ENCODE data around the gene TBCK. TPM values are rescaled to one million over a fixed set of nuclear protein-coding genes. Genes with fewer than 3 reads are reported as not detected.

Gene TBCK
- total and polyA plus RNA-seq, 2 of the 13 experiments (the other 11 are each of a cell fraction or from before 2014, with no cell fraction given): 51.0 to 62.4 TPM

DNA sequence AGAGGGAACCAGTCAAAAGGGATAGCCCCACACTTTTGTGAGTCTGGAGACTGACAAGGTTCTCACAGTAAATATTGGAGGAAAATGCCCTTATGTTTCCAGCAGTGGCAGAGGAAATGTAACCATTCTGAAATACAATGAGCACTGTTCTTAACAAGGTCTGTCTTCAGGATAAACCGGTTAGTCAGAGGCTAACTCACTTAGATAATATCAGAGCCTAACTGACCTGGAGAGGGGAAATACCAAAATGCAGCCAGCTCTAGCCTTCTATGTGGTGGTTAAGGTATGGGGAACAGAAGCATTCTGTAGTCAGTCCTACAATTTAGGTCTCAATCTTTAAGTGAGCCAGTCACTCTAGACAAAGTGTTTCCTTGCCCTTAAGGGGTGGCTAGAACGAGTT lies 70.8 kb downstream of the TBCK start:
- Histone ChIP-seq H3K79me2 (ENCODE audit: insufficient read depth, low read length) (no peaks in the 10 kb centered on the region), H3K27me3 (ENCODE audit: control insufficient read depth in 1 of 2, insufficient read depth in 2 of 2, low read length in 2 of 2) (no peaks in the 10 kb centered on the region), H2AFZ (ENCODE audit: low read length) (no peak overlapping the region), H4K20me1 (ENCODE audit: insufficient read depth, low read length) (no peaks in the 10 kb centered on the region), H3K27ac (ENCODE audit: extremely low read length, insufficient read depth, low read length) (peak overlapping the region; percentile 34), H3K9me3 (ENCODE audit: low read length) (no peaks in the 10 kb centered on the region), H3K4me2 (ENCODE audit: low read depth, low read length) (no peak overlapping the region), H3K36me3 (replicated peaks in 1 of 2; ENCODE audit: control insufficient read depth in 1 of 2, insufficient read depth in 2 of 2, low read length in 2 of 2) (peaks cover 0 to 15% of the 10 kb centered on the region in 2 experiments; a peak in 3 of 5 replicates), H3K9ac (ENCODE audit: insufficient read depth, low read depth, low read length) (no peak overlapping the region), H3K4me3 (replicated peaks in 1 of 3; ENCODE audit: insufficient read depth in 1 of 3, low read depth in 2 of 3, low read length in 3 of 3) (no peak overlapping the region), H3K4me1 (ENCODE audit: insufficient read depth, low read length) (peaks cover 14% of the 10 kb centered on the region)
- no TSS peak for BruUV-seq (replicated peaks)
- DNase-seq (ENCODE audit: low spot score) (peak; percentile 19), ATAC-seq (no peak; the same call in 1 of the 3 replicates), FAIRE-seq (no peak)
- in situ Hi-C loops (cut with HindIII; ENCODE audit: extremely low pct_ligation_motif_present, low pct_unique_long_range_greater_than_20kb): no loop called here
- POLR2A ChIA-PET: interaction anchor here (0.8 to 1.3 kb wide), 3 partner anchors 13 to 43 kb away, joined by 3 to 5 read pairs (median 5); no protein-coding TSS in a partner anchor
- intact Hi-C loops (cut with micrococcal nuclease; ENCODE audit: unreplicated experiment): no loop called here
- CTCF ChIA-PET (ENCODE audit: low intra/inter-chr PET ratio, low total read pairs): no interaction called here
- peak; percentile 54 for TF ChIP-seq RBM22 (optimal IDR thresholded peaks at IDR 0.05; ENCODE audit: low read length)
- no peak for TF ChIP-seq YY1 (IDR thresholded peaks at IDR 0.05; ENCODE audit: insufficient read depth, insufficient replicate concordance, low read depth, low read length)
- WGBS (ENCODE audit: low lambda C conversion rate): 97% methylated on average over 2 of the region's 2 CpGs

- CTCF ChIA-PET (ENCODE audit: low intra/inter-chr PET ratio, low total read pairs): no interaction called here
- FAIRE-seq: no peak
- no peak for TF ChIP-seq AKNA (CRISPR knock-in tag; IDR thresholded peaks at IDR 0.05; ENCODE audit: borderline replicate concordance)
- TF ChIP-seq STAT5B (CRISPR knock-in tag; IDR thresholded peaks at IDR 0.05): no peak
- no peak for TF ChIP-seq CBX5 (CRISPR knock-in tag; IDR thresholded peaks at IDR 0.05; ENCODE audit: borderline replicate concordance)
- no peak for TF ChIP-seq ZKSCAN5 (CRISPR knock-in tag; IDR thresholded peaks at IDR 0.05)
- no peak for TF ChIP-seq NONO (IDR thresholded peaks at IDR 0.05)
- no peak for TF ChIP-seq NONO (CRISPR knock-in tag; conservative IDR thresholded peaks at IDR 0.05)
- no peak for TF ChIP-seq ZBTB33 (CRISPR knock-in tag; IDR thresholded peaks at IDR 0.05)
Observed at GRCh38 chr4:106240699-106241098, 75.3 kb downstream of the TBCK start.

More at GRCh38 chr4:106240699-106241098, 75.3 kb downstream of the TBCK start:
- Histone ChIP-seq H2AFZ (ENCODE audit: low read length) (no peak overlapping the region), H3K36me3 (replicated peaks in 1 of 2; ENCODE audit: control insufficient read depth in 1 of 2, insufficient read depth in 2 of 2, low read length in 2 of 2) (peaks cover 0 to 4% of the 10 kb centered on the region in 2 experiments; a peak in 2 of 5 replicates), H3K9me3 (ENCODE audit: low read length) (no peaks in the 10 kb centered on the region), H3K27me3 (ENCODE audit: control insufficient read depth in 1 of 2, insufficient read depth in 2 of 2, low read length in 2 of 2) (no peaks in the 10 kb centered on the region), H3K4me3 (replicated peaks in 1 of 3; ENCODE audit: insufficient read depth in 1 of 3, low read depth in 2 of 3, low read length in 3 of 3) (no peak overlapping the region), H3K4me1 (ENCODE audit: insufficient read depth, low read length) (peaks cover 25% of the 10 kb centered on the region), H4K20me1 (ENCODE audit: insufficient read depth, low read length) (no peaks in the 10 kb centered on the region), H3K4me2 (ENCODE audit: low read depth, low read length) (no peak overlapping the region), H3K27ac (ENCODE audit: extremely low read length, insufficient read depth, low read length) (no peak overlapping the region), H3K9ac (ENCODE audit: insufficient read depth, low read depth, low read length) (no peak overlapping the region), H3K79me2 (ENCODE audit: insufficient read depth, low read length) (no peaks in the 10 kb centered on the region)
- no peak for ATAC-seq
- WGBS (ENCODE audit: low lambda C conversion rate): 96% methylated on average over 1 of the region's 1 CpG
- intact Hi-C loops (cut with micrococcal nuclease; ENCODE audit: unreplicated experiment): no loop called here
- in situ Hi-C loops (cut with HindIII; ENCODE audit: extremely low pct_ligation_motif_present, low pct_unique_long_range_greater_than_20kb): no loop called here
- no TSS peak for BruUV-seq (replicated peaks)
- POLR2A ChIA-PET: no interaction called here
- DNase-seq (ENCODE audit: low spot score): no peak
